Brain pericyte (primary cell): Measurements from ENCODE around the gene KCNQ1OT1.

Experiments used
- DNase-seq: peaks from one replicate; pipeline ENCODE4 v3.0.0-alpha.2; 2012; ENCODE audit warnings: low read depth, low spot score

KCNQ1OT1 gene

GRCh38 chr11:2737226-2737590 lies 37.4 kb upstream of the KCNQ1OT1 start:
- no peak for DNase-seq

GRCh38 chr11:2736577-2737225 lies 36.9 kb upstream of the KCNQ1OT1 start:
- DNase-seq, result no peak

GRCh38 chr11:2735053-2735589 lies 35.3 kb upstream of the KCNQ1OT1 start:
- DNase-seq, result no peak

DNA sequence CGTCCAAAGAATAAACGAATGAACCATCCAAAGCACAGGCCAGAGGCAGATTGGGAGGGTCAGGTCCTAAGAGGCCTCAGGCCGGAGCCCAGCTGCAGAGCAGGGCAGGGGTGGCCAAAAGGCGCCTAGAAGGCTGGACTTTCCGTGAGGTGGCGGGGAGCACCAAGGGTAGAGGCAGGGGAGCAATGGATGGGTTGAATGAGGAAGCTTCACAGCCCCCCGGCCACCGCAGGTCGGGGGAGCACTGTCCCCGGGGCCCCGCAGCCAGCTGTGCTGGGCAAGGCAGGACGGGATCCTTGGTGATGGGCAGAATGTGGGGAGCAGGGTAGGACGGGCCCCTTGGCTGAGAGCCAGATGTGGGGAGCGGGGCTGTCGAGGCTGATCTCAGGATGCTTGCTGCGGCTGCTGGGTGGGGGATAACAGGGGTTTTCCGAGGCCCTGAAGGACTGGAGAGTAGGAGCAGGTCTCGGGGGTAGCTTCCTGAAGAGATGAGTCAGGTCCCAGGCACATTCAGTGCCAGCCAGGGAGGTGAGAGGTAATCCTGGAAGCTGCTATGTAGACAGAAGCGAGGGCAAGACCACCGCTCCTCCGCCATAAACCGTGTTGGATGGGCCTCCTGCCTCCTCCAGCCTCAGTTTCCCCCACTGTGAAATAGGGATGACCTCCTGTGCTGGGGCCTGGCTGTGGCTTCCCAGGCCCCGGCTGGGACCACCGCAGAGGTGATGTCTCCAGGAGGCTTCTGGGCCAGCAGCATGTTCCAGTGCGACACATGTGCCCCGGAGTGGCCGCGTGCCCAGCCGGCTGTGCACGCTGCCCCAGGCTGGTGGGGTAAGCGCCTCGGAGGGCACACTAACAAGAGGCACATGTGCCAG lies 34.6 kb upstream of the KCNQ1OT1 start:
- DNase-seq, result no peak

DNA sequence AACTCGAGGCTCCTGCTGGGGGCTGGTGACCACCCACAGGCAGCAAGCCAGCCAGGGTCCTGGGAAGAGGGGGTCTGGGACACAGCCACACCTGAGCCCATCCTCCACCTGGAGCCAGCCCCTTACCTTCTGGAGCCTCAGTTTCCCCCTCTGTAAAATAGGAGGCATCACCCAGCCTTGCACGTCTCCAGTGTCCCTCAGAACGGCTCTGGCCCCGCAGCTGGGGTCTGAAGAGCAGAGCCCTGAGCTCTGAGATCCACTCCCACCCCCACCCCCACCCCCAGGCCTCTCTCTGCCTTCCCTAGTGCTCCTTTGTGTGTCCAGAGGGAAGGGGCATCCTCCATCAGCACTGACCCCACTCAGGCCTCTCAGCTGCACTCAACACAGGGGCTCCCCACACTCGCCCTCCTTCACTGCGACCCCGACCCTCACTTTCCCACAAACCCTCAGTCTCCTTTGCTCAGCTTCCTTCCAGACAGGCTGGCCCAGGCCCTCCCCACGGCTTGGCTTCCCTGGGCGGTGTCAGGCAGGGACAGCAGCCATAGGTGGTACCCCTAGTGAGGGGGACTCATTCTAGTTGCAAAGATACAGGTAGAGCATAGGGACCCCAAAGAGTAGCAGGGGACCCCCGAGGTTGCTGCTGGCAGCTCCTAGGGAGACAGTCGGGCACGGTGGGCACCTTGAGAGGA lies 33.3 kb upstream of the KCNQ1OT1 start:
- no peak for DNase-seq

DNA sequence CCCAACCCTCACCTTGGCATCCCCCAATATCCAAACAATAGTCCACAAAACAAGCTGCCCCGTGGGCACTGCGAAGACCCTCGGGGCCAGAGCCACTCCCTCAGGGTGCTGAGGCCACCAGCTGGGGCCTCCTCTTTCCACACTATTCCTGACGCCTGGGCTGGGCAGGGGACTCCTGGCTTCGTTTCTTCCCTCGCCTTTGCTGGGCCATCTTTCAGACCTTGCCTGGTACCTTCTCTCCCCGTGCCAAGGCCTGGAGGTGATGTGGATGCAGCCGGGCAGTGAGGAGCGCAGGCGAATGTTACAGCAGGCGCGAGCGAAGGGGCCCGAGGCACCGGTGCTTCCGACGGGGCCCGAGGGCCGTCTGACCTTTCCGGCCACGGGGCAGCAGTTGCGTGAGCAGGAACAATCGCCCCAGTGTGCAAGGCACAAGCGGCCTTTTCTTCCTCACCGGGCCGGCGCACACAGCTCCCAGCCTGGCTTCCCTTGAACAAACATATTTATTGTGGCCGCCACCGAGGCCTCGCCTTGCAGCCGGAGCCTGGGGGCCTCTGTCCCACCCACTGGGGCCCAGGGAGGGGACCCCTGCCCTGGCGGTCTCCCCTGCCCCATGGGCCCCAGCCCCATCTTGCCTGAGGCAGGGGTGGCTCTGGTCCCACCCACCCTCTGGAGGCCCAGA lies 32.6 kb upstream of the KCNQ1OT1 start:
- DNase-seq, result no peak

- no peak for DNase-seq
These were observed 31.6 kb upstream of the KCNQ1OT1 start for GRCh38 chr11:2731130-2732125.

DNA sequence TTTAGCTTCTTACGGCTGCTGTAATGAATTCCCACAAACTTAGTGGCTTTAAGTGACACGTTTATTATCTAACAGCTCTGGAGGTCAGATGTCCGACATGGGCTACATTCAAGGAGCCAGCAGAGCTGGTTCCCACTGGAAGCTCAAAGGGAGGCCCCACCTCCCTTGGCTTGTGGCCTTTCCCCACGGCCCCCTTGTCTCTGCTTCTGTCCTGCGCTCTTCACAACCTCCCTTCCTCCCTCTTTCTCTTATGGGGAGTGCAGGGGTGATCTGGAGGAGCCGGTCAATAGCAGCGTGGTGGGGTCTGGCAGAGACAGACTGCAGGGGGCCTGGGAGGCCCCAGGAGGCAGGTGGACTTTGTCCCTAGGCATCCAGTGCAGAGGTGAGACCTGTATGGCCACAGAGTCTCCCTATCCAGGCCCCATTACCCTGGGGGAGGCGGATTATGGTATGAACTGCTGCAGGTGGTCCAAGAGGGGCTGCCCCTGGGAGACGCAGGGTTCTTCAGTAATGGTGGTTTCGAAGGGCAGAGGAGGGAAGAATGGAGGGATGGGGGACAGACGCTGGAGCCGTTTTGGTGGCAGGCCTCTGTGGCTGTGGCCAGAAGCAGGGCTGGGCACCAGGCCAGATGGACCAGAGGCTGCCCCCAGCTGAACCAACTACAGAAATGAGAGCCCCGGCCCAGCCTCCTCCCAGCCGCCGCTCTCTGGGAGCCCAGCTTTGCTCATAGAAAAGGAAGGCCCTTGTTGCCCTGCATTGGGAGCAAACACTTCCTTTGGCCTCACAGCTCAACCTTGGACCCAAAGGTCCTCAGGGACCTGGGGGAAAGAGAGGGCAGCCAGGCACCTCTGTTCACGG lies 30.7 kb upstream of the KCNQ1OT1 start:
- no peak for DNase-seq

DNA sequence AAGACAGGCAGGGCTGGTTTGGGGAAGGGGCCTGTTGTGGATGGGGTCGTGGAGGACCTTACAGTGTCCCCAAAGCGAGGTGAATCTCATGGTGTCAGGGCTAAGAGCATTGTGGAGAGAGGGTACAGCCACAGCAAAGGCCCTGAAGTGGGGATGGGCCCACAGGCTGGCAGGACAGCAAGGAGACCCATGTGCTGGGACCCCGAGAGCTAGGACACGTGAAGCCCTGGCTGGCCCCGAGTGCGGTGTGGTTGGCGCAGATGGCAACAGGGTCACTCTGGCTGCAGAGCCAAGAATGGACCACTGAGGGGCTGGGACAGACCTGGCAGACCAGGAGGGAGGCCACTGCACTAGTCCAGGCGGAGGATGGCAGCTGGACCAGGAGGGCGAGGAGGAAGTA lies 30.0 kb upstream of the KCNQ1OT1 start:
- DNase-seq, result no peak

GRCh38 chr11:2728663-2729332 lies 29.0 kb upstream of the KCNQ1OT1 start:
- no peak for DNase-seq

GRCh38 chr11:2728128-2728662 lies 28.4 kb upstream of the KCNQ1OT1 start:
- no peak for DNase-seq

DNA sequence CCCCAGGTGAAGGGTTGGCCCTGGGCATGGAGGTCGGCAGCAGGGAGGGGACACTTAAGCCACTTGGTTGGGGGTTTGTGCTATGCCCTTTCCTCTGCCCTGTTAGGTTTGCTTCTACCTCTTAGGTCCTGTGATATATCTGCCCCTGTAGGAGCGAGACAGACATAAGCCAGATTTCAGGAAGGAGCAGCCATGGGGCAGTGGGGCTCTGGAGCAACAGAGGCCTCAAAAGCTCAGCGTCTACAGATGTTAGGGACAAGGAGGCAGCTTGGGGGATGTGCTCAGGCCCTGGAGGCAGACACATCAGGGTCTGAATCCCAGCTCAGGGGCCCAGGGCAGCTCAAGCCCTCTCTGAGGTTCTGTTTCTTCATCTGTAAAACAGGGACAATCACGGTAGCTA lies 27.2 kb upstream of the KCNQ1OT1 start:
- no peak for DNase-seq

- no peak for DNase-seq
These were observed 25.8 kb upstream of the KCNQ1OT1 start for GRCh38 chr11:2725368-2726300.

DNA sequence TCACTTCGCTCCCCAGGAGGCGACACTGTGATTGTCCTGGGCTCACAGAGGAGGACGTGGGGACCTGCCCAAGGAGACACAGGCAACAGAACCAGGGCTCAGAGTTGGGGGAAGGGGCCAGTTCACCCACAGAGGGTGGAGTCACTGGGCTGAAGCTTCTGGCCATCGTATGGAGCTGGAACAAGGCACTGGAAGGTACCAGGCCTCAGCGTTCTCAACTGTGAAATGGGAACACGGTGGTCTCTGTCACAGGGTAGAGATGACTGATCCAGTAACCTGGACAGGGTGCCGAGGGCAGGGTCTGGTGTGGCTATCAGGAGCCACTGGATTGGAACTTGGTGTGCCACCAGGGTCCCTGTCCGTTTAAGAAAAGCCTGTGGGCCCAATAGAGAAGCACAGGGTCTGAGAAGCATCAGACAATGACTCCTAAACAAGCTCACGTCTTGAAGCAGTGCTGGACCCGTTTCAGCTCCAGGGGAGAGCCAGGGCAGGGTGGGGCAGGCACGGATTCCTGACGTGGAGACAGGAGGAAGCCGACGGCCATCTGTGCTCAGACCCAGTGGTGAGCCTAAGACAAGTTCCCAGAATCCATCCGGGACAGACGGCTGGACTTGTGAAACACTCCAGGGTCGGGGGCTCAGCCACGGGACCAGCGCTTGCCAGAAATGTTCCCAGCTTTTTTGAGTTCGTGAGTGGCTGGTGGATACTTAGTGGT lies 25.0 kb upstream of the KCNQ1OT1 start:
- no peak for DNase-seq

GRCh38 chr11:2724104-2724503 lies 24.3 kb upstream of the KCNQ1OT1 start:
- no peak for DNase-seq

DNA sequence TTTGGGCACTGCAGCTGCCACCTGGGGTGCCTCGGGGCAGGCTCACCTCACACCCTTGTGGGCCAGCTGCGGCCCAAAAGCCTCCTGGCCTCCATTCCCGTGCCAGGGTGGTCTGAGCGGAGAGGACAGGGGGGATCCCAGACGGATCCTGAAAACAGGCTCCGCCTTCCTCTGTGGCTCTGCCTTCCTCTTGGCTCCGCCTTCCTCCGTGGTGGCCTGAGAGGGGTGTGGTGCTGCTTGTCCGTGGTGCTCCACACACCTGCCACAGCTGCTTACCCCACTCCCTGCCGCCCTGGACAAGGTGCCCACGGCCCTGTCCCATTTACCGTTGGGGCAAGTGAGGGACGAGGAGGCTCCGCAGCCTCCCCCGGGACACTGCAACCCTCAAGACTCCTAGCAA lies 23.2 kb upstream of the KCNQ1OT1 start:
- DNase-seq, result no peak
